GM12878 (cell line): ENCODE results near the gene SEC16A. TPM values are rescaled to one million over a fixed set of nuclear protein-coding genes. Genes with fewer than 3 reads are reported as not detected.

Experiments used
- ATAC-seq: fragments of 200-7000 bp; cut with Tn5 transposase; 3 replicates; pipeline ENCODE4 v1.9.1; 2020; ENCODE audit warnings: mild to moderate bottlenecking, moderate library complexity
- BruUV-seq: library from RNA; stranded (reverse); fragments of 400-500 nt; replicated peaks from 2 replicates; lab custom pipeline; 2021; lab: Mats Ljungman, UMichigan
- CTCF ChIA-PET: fragments of 300-600 bp; sonication (Branson Sonifier 250); formaldehyde crosslinking; extraction: SDS; loops from one replicate; lab custom pipeline; 2021; ENCODE audit warnings: inconsistent platforms; lab: Yijun Ruan, JAX
- POLR2A ChIA-PET: fragments of 350-600 bp; formaldehyde crosslinking; extraction: SDS; loops from one replicate; lab custom pipeline; 2021; ENCODE audit warnings: inconsistent platforms; lab: Charles Lee
- RAD21 ChIA-PET: fragments of 300-600 bp; sonication (Branson Sonifier 250); formaldehyde crosslinking; loops from one replicate; lab custom pipeline; 2023; ENCODE audit warnings: antibody characterized with exemption; ENCODE audit not compliant: unreplicated experiment; lab: Charles Lee
- SMC1A ChIA-PET: fragments of 300-600 bp; sonication (Branson Sonifier 250); formaldehyde crosslinking; loops from one replicate; lab custom pipeline; 2023; ENCODE audit not compliant: unreplicated experiment, uncharacterized antibody; lab: Charles Lee
- DNase-seq: peaks from one replicate; pipeline ENCODE4 v3.0.0-alpha.2; 2011; ENCODE audit warnings: low read depth, low spot score
- FAIRE-seq: peaks from 3 replicates; lab custom pipeline; 2011; peaks lifted over from hg19 to GRCh38; lab: Jason Lieb, UNC
- H2AFZ ChIP-seq: 2 replicates; pipeline ENCODE4 v1.6.0; 2011; ENCODE audit warnings: low read depth, low read length, control low read depth; ENCODE audit not compliant: control insufficient read depth
- H3K27ac ChIP-seq: 2 replicates; pipeline ENCODE4 v1.5.1; 2011; ENCODE audit warnings: control low read depth; ENCODE audit not compliant: control insufficient read depth, insufficient read depth
- H3K27me3 ChIP-seq, 2 experiments: replicated peaks in 1 of 2; 2 replicates each; pipeline versions ENCODE4 v1.6.0 to v1.6.1; 2011; ENCODE audit warnings: low read length in 1 of 2; ENCODE audit not compliant: control insufficient read depth in 2 of 2, insufficient read depth in 2 of 2
- H3K36me3 ChIP-seq, 2 experiments: 2 replicates each; pipeline ENCODE4 v1.5.1; 2011; ENCODE audit warnings: low read length in 1 of 2; ENCODE audit not compliant: control insufficient read depth in 2 of 2, insufficient read depth in 2 of 2
- H3K4me1 ChIP-seq: 2 replicates; pipeline ENCODE4 v1.6.1; 2011; ENCODE audit warnings: mild to moderate bottlenecking, low read length, moderate library complexity, mixed read lengths; ENCODE audit not compliant: control insufficient read depth, insufficient read depth
- H3K4me2 ChIP-seq: 2 replicates; pipeline ENCODE4 v1.6.0; 2011; ENCODE audit warnings: control low read depth; ENCODE audit not compliant: control insufficient read depth, insufficient read depth
- H3K4me3 ChIP-seq: fragments of 200-600 bp; sonication (generic); 2 replicates; pipeline ENCODE4 v1.5.1; 2016
- H3K79me2 ChIP-seq: 2 replicates; pipeline ENCODE4 v1.6.0; 2011; ENCODE audit warnings: low read length; ENCODE audit not compliant: control insufficient read depth, insufficient read depth
- H3K9ac ChIP-seq: 2 replicates; pipeline ENCODE4 v1.8.0; 2011; ENCODE audit warnings: low read length, control low read depth, mixed read lengths; ENCODE audit not compliant: control insufficient read depth, insufficient read depth
- H3K9me3 ChIP-seq: replicated peaks from 3 replicates; pipeline ENCODE4 v1.5.1; 2011; ENCODE audit warnings: mild to moderate bottlenecking, low read length; ENCODE audit not compliant: control insufficient read depth, insufficient read depth
- H4K20me1 ChIP-seq: 2 replicates; pipeline ENCODE4 v1.6.0; 2011; ENCODE audit not compliant: control insufficient read depth, insufficient read depth
- BHLHE40 ChIP-seq, 2 experiments: fragments of 450-650 bp in 1 of 2; IDR thresholded peaks; 2 replicates each; pipeline ENCODE4 v1.6.1; 2011 to 2017; ENCODE audit warnings: low read depth in 2 of 2, borderline replicate concordance in 1 of 2, improper control_type of control experiment in 1 of 2, low read length in 1 of 2, mild to moderate bottlenecking in 1 of 2
- EGR1 ChIP-seq, 2 experiments: IDR thresholded peaks; 1 replicate in 1 of 2; 2 replicates in 1 of 2; pipeline ENCODE4 v1.6.1; 2011 to 2012; ENCODE audit warnings: low read depth in 2 of 2, low read length in 2 of 2, borderline replicate concordance in 1 of 2, mild to moderate bottlenecking in 1 of 2, moderate library complexity in 1 of 2
- YBX1 ChIP-seq: fragments of 450-650 bp; IDR thresholded peaks from 2 replicates; pipeline ENCODE4 v1.6.1; 2016; ENCODE audit warnings: antibody characterized with exemption
- YY1 ChIP-seq: IDR thresholded peaks from 2 replicates; pipeline ENCODE4 v1.6.1; 2011; ENCODE audit warnings: low read depth, mild to moderate bottlenecking, low read length
- ZSCAN29 ChIP-seq: fragments of 450-650 bp; IDR thresholded peaks from 2 replicates; pipeline ENCODE4 v1.6.1; 2017; ENCODE audit warnings: mild to moderate bottlenecking, moderate library complexity
- WGBS: methylation state at CpG from one replicate; pipeline ENCODE4 v1.1.6; 2016; ENCODE audit warnings: low lambda C conversion rate; ENCODE audit not compliant: insufficient replicate concordance, insufficient coverage; ENCODE audit errors: missing lambda C conversion rate; 5-methylcytosine and 5-hydroxymethylcytosine counted together
- in situ Hi-C: fragments of 300-500 bp; cut with MboI; formaldehyde crosslinking; loops from 9 replicates; pipeline ENCODE4 v1.14.3; 2018; ENCODE audit warnings: mixed read lengths
- intact Hi-C: fragments of 100-400 bp; cut with micrococcal nuclease; formaldehyde crosslinking; loops from one replicate; pipeline ENCODE4 v1.14.2; 2022; ENCODE audit not compliant: unreplicated experiment
- polyA plus RNA-seq, 11 experiments: library from polyadenylated mRNA; depleted of rRNA in 4 of 11; unstranded in 6 of 11; stranded (reverse) in 5 of 11; fragments of >200 nt; fragmentation: Nextera tagmentation in 4 of 11; fragmentation: Illumina TruSeq in 1 of 11; extraction: Ambion mirVana in 4 of 11; extraction: Trizol in 1 of 11; gene quantifications; 1 replicate in 1 of 11; 2 replicates in 10 of 11; pipeline versions ENCODE4 v1.2.1 to v1.2.3, GENCODE V29; 2011 to 2016; ENCODE audit warnings: inconsistent platforms in 2 of 11, missing spikeins in 2 of 11, low read depth in 1 of 11
- total RNA-seq, 4 experiments: library from RNA; depleted of rRNA in 3 of 4; stranded (reverse); fragments of >200 nt in 3 of 4; fragmentation: Illumina TruSeq in 1 of 4; extraction: Trizol in 1 of 4; gene quantifications; 2 replicates each; pipeline versions ENCODE4 v1.2.1 to v1.2.3, GENCODE V29; 2013 to 2021
- TF ChIP-seq, protein P1 (sequence below): fragments of 450-650 bp; IDR thresholded peaks from 2 replicates; pipeline ENCODE4 v1.6.1; 2017; ENCODE audit warnings: mild to moderate bottlenecking
- TF ChIP-seq, protein P2 (sequence below): fragments of 450-650 bp; formaldehyde crosslinking; IDR thresholded peaks from 2 replicates; pipeline ENCODE4 v1.4.0; 2020; ENCODE audit warnings: mild to moderate bottlenecking, moderate library complexity
- TF ChIP-seq, protein P3 (sequence below), 3 experiments: IDR thresholded peaks in 2 of 3; conservative IDR thresholded peaks in 1 of 3; 2 replicates each; pipeline ENCODE4 v1.5.1; 2011; ENCODE audit warnings: low read depth in 3 of 3, low read length in 3 of 3, mild to moderate bottlenecking in 3 of 3, control low read depth in 2 of 3, moderate library complexity in 2 of 3, inconsistent platforms in 1 of 3, mixed read lengths in 1 of 3; ENCODE audit not compliant: control insufficient read depth in 2 of 3, insufficient read depth in 1 of 3; ENCODE audit errors: extremely low read depth in 1 of 3
- TF ChIP-seq, protein P4 (sequence below): fragments of 450-650 bp; conservative IDR thresholded peaks from 2 replicates; pipeline ENCODE4 v1.6.1; 2017; ENCODE audit warnings: mild to moderate bottlenecking, moderate library complexity

Gene SEC16A
- total and polyA plus RNA-seq, 10 of the 15 experiments (the other 5 are each of a cell fraction or from before 2014, with no cell fraction given) = 9.9 to 59.1 (median 21.7) TPM

DNA sequence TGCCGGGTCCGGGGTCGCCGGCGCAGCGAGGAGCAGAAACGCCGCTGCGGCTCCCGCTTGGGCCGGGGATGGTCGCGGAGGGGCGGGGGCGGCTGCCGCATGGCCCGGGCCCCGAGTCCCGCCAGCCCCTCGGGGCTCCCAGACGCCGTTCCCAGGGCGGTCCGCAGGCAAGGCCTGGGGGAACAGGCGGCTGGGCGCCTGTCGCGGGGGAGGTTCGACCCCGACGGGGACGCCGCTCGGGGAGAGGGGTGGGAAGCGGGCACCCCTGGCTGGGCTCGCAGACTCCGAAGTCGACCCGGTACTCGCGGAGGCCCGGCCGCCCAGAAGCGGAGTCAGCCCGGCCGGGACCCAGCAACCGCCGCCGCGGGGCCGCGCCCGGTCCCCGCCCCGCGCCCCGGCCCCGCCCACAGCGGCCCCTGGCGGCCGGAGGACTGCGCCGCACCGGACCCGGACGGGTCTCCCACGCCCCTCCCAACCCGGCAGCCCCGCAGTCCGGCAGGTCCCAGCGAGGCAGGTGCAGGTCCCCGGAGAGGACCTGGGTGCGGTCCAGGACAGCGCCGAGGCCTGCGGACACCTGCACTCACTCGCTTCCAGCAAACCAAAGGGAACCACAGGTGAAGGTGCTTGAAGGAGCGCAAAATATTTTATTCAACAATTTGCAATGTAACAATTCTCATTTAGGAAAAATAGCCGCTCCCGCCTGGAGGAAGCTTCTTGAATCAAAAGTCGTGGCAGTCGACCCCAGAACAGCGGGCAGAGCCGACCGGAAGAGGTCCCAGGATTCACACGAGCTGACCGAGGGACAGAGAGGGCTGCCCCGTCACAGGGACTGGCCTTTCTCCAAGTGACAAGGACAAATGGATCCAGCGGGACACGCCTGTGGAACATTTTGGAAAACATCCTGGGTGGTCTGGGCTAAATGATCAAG, 43.1 kb downstream of the SEC16A start, which contains the start of gene INPP5E:
INPP5E (minus strand) TSS at position 365 of the 928 bp plus-strand sequence. CDS start 426 bp downstream, outside the sequence.
- H3K4me3 ChIP-seq = peak within 1 kb of the TSS; percentile 97
- peak within 1 kb of the TSS; percentile 53 for H3K27ac ChIP-seq
- no peaks in the 10 kb centered on the region for H3K27me3 ChIP-seq
- DNase-seq (no peak), ATAC-seq (peak; percentile 83), FAIRE-seq (no peak)
- peak within 1 kb of the TSS; percentile 80 for H2AFZ ChIP-seq
- peaks cover 40% of the 10 kb centered on the region for H3K79me2 ChIP-seq
- H3K4me1 ChIP-seq = peaks cover 6% of the 10 kb centered on the region; the same call in 1 of the 2 replicates
- ChIA-PET POLR2A (interaction anchor here (0.8 to 1.2 kb wide), 3 partner anchors 22 to 44 kb away, joined by 3 to 5 read pairs (median 3); partner anchors contain the start of genes ENTR1 and PMPCA), CTCF (interaction anchor here (0.6 to 1.8 kb wide), 3 partner anchors 76 to 407 kb away, joined by 3 to 5 read pairs (median 4); partner anchors contain the start of gene DNLZ), SMC1A (no interaction called here), RAD21 (interaction anchor here (1.1 kb wide), 1 partner anchor 36 kb away, joined by 3 read pairs; no protein-coding TSS in a partner anchor)
- no TSS peak for BruUV-seq
- WGBS = 27% methylated on average over 26 of the region's 90 CpGs
- H3K4me2 ChIP-seq = peak within 1 kb of the TSS; percentile 64
- H3K9ac ChIP-seq = peak within 1 kb of the TSS; percentile 88
- intact Hi-C loops = no loop called here
- H3K9me3 ChIP-seq = no peaks in the 10 kb centered on the region
- H4K20me1 ChIP-seq = no peaks in the 10 kb centered on the region
- in situ Hi-C loops = no loop called here
- H3K36me3 ChIP-seq = peaks cover 12 to 15% of the 10 kb centered on the region in 2 experiments
- TF ChIP-seq YBX1 (no peak), YY1 (peak; percentile 69; the same call in 1 of the 2 replicates), EGR1 (IDR thresholded peaks at IDR 0.05; ENCODE audit: borderline replicate concordance in 1 of 2, low read depth in 2 of 2, low read length in 2 of 2) (peak in 1 of 2 experiments; percentile 76; a peak in 2 of 3 replicates), ZSCAN29 (0 out of 2 replicates have a peak, but pooled peaks have one; percentile 10), BHLHE40 (IDR thresholded peaks at IDR 0.05; ENCODE audit: borderline replicate concordance in 1 of 2, low read depth in 2 of 2, low read length in 1 of 2) (peak; percentile 33 to 40; a peak in 2 of 4 replicates)
- TF ChIP-seq, protein P1, sequence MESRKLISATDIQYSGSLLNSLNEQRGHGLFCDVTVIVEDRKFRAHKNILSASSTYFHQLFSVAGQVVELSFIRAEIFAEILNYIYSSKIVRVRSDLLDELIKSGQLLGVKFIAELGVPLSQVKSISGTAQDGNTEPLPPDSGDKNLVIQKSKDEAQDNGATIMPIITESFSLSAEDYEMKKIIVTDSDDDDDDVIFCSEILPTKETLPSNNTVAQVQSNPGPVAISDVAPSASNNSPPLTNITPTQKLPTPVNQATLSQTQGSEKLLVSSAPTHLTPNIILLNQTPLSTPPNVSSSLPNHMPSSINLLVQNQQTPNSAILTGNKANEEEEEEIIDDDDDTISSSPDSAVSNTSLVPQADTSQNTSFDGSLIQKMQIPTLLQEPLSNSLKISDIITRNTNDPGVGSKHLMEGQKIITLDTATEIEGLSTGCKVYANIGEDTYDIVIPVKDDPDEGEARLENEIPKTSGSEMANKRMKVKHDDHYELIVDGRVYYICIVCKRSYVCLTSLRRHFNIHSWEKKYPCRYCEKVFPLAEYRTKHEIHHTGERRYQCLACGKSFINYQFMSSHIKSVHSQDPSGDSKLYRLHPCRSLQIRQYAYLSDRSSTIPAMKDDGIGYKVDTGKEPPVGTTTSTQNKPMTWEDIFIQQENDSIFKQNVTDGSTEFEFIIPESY = no peak
- TF ChIP-seq, protein P2, sequence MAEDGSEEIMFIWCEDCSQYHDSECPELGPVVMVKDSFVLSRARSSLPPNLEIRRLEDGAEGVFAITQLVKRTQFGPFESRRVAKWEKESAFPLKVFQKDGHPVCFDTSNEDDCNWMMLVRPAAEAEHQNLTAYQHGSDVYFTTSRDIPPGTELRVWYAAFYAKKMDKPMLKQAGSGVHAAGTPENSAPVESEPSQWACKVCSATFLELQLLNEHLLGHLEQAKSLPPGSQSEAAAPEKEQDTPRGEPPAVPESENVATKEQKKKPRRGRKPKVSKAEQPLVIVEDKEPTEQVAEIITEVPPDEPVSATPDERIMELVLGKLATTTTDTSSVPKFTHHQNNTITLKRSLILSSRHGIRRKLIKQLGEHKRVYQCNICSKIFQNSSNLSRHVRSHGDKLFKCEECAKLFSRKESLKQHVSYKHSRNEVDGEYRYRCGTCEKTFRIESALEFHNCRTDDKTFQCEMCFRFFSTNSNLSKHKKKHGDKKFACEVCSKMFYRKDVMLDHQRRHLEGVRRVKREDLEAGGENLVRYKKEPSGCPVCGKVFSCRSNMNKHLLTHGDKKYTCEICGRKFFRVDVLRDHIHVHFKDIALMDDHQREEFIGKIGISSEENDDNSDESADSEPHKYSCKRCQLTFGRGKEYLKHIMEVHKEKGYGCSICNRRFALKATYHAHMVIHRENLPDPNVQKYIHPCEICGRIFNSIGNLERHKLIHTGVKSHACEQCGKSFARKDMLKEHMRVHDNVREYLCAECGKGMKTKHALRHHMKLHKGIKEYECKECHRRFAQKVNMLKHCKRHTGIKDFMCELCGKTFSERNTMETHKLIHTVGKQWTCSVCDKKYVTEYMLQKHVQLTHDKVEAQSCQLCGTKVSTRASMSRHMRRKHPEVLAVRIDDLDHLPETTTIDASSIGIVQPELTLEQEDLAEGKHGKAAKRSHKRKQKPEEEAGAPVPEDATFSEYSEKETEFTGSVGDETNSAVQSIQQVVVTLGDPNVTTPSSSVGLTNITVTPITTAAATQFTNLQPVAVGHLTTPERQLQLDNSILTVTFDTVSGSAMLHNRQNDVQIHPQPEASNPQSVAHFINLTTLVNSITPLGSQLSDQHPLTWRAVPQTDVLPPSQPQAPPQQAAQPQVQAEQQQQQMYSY = no peak
- TF ChIP-seq, protein P3, sequence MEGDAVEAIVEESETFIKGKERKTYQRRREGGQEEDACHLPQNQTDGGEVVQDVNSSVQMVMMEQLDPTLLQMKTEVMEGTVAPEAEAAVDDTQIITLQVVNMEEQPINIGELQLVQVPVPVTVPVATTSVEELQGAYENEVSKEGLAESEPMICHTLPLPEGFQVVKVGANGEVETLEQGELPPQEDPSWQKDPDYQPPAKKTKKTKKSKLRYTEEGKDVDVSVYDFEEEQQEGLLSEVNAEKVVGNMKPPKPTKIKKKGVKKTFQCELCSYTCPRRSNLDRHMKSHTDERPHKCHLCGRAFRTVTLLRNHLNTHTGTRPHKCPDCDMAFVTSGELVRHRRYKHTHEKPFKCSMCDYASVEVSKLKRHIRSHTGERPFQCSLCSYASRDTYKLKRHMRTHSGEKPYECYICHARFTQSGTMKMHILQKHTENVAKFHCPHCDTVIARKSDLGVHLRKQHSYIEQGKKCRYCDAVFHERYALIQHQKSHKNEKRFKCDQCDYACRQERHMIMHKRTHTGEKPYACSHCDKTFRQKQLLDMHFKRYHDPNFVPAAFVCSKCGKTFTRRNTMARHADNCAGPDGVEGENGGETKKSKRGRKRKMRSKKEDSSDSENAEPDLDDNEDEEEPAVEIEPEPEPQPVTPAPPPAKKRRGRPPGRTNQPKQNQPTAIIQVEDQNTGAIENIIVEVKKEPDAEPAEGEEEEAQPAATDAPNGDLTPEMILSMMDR (IDR thresholded peaks at IDR 0.05 in 2 of 3, conservative IDR thresholded peaks at IDR 0.05 in 1 of 3; ENCODE audit: control insufficient read depth in 2 of 3, extremely low read depth in 1 of 3, insufficient read depth in 1 of 3, low read depth in 3 of 3, low read length in 3 of 3) = peak; percentile 51 to 75 (median 71)
- TF ChIP-seq, protein P4, sequence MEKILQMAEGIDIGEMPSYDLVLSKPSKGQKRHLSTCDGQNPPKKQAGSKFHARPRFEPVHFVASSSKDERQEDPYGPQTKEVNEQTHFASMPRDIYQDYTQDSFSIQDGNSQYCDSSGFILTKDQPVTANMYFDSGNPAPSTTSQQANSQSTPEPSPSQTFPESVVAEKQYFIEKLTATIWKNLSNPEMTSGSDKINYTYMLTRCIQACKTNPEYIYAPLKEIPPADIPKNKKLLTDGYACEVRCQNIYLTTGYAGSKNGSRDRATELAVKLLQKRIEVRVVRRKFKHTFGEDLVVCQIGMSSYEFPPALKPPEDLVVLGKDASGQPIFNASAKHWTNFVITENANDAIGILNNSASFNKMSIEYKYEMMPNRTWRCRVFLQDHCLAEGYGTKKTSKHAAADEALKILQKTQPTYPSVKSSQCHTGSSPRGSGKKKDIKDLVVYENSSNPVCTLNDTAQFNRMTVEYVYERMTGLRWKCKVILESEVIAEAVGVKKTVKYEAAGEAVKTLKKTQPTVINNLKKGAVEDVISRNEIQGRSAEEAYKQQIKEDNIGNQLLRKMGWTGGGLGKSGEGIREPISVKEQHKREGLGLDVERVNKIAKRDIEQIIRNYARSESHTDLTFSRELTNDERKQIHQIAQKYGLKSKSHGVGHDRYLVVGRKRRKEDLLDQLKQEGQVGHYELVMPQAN = peak; percentile 79
